Astrocyte of the cerebellum (primary cell): ENCODE measurements around the gene WNT9B.

ENCODE experiments used
- DNase-seq: peaks from one replicate; pipeline ENCODE4 v3.0.0-alpha.2; 2011; ENCODE audit warnings: low read depth
- H3K4me3 ChIP-seq: 2 replicates; pipeline ENCODE4 v1.5.1; 2011; ENCODE audit warnings: mild to moderate bottlenecking, low read depth, low read length, moderate library complexity
- CTCF ChIP-seq: IDR thresholded peaks from 2 replicates; pipeline ENCODE4 v1.5.1; 2012; ENCODE audit warnings: low read length, low read depth, moderate library complexity, mild to moderate bottlenecking; ENCODE audit errors: missing control alignments
- in situ Hi-C: cut with HindIII; loops from 2 replicates; pipeline ENCODE4 v1.10.0; 2017; ENCODE audit warnings: low sequenced_read_pairs

WNT9B gene

GRCh38 chr17:46822388-46822921 lies 28.9 kb upstream of the WNT9B start:
- peak; percentile 48 for TF ChIP-seq CTCF
- no peak overlapping the region for H3K4me3 ChIP-seq
- in situ Hi-C loops, result no loop called here
- no peak for DNase-seq

GRCh38 chr17:46823657-46824056 lies 27.7 kb upstream of the WNT9B start:
- H3K4me3 ChIP-seq, result no peak overlapping the region
- no peak for TF ChIP-seq CTCF
- in situ Hi-C loops, result no loop called here
- DNase-seq, result no peak

- TF ChIP-seq CTCF, result no peak
- in situ Hi-C loops, result no loop called here
- DNase-seq, result no peak
- no peak overlapping the region for H3K4me3 ChIP-seq
These were observed 25.3 kb upstream of the WNT9B start for GRCh38 chr17:46826116-46826515.

GRCh38 chr17:46827274-46827673 lies 24.1 kb upstream of the WNT9B start:
- no peak overlapping the region for H3K4me3 ChIP-seq
- in situ Hi-C loops, result no loop called here
- no peak for TF ChIP-seq CTCF
- DNase-seq, result no peak

- TF ChIP-seq CTCF, result no peak
- no peak for DNase-seq
- no peak overlapping the region for H3K4me3 ChIP-seq
- in situ Hi-C loops, result no loop called here
These were observed 19.6 kb upstream of the WNT9B start for GRCh38 chr17:46831573-46832330.

- DNase-seq, result no peak
- in situ Hi-C loops, result no loop called here
- H3K4me3 ChIP-seq, result no peak overlapping the region
- TF ChIP-seq CTCF, result no peak
These were observed 19.0 kb upstream of the WNT9B start for GRCh38 chr17:46832331-46832821.
